GM12892 (cell line): ENCODE results near the gene TBRG4.

Experiments
- POLR2A ChIP-seq: IDR thresholded peaks from 2 replicates; pipeline ENCODE4 v1.6.1; 2011; ENCODE audit warnings: low read depth, low read length, control low read depth
- POLR2AphosphoS5 ChIP-seq: IDR thresholded peaks from 2 replicates; pipeline ENCODE4 v1.6.1; 2011; ENCODE audit warnings: low read depth, low read length, control low read depth
- TAF1 ChIP-seq: IDR thresholded peaks from 2 replicates; pipeline ENCODE4 v1.6.1; 2011; ENCODE audit warnings: low read depth, mild to moderate bottlenecking, control low read depth, low read length, borderline replicate concordance

DNA sequence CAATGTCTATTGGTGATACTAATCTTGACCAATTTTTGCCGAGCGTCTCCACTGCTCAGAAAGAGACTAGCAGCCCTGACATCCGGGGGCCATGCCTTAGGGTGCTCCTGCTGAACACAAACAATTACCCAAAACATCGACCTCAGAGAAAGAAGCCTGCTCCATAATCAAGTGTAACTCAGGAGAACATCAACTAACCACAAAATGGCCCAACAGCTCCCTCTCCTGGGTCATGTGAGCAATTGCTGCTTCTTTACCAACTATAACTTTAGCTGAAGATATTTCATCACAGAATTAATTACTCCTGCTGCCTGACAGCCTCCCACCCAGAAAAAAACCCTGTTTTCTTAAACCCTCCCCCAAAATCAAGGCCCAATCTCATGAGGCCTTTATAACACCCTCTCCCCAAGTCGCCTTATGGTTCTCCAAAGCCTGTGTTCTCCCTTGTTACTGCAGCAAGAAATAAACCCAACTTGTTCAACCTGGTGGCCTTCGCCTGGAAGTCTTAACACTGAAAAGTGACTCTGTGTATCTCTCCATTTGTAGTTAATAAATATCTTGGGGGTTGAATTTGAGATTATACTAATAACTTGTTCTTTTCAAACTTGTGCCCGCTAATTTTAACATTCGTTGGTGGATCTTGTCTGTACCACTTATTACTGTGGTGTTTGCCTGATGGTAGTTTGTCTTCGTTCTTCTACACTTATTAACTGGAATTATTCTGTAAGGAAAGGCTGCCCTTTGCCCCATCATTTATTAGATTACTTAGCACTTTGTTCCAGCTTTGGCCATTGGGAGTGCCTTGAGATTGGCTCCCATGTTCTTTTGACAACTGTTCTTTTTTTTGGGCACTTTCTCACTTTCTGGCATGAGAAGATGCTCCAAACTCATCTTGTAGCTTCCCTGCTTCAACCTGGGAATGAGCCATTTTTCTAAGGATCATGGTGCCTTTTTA lies 24.9 kb upstream of the TBRG4 start:
- TF ChIP-seq POLR2A = no peak
- no peak for TF ChIP-seq POLR2AphosphoS5
- no peak for TF ChIP-seq TAF1
